B cell (primary cell): ENCODE results near the gene WDR54. TPM values are rescaled to one million over a fixed set of nuclear protein-coding genes. Genes with fewer than 3 reads are reported as not detected.

ENCODE experiments used
- ATAC-seq: fragments of 200-7000 bp; cut with Tn5 transposase; one replicate; pipeline ENCODE4 v1.10.0; 2021; ENCODE audit warnings: low read depth, mild to moderate bottlenecking, moderate number of reproducible peaks, moderate library complexity
- CTCF ChIA-PET: fragments of 350-600 bp; sonication (Branson Sonifier 250); formaldehyde crosslinking; loops from one replicate; lab custom pipeline; 2021; ENCODE audit warnings: antibody characterized with exemption, inconsistent platforms; lab: Charles Lee
- POLR2A ChIA-PET: fragments of 350-600 bp; sonication (Branson Sonifier 250); formaldehyde crosslinking; loops from one replicate; lab custom pipeline; 2021; ENCODE audit warnings: antibody characterized with exemption; lab: Charles Lee
- DNase-seq: peaks from one replicate; pipeline ENCODE4 v3.0.0; 2013
- H2AFZ ChIP-seq: 2 replicates; pipeline ENCODE4 v1.6.1; 2012; ENCODE audit warnings: mild to moderate bottlenecking, low read depth, low read length; ENCODE audit not compliant: insufficient read depth, poor library complexity, severe bottlenecking
- H3K27ac ChIP-seq, 2 donors: 1 replicate in 1 of 2; 2 replicates in 1 of 2; pipeline ENCODE4 v1.5.1; 2012 to 2013; ENCODE audit warnings: low read length in 2 of 2, mild to moderate bottlenecking in 2 of 2, moderate library complexity in 1 of 2
- H3K27me3 ChIP-seq, 4 experiments: fragments of 200-600 bp in 1 of 4; sonication (generic) in 1 of 4; replicated peaks in 1 of 4; 1 replicate in 2 of 4; 2 replicates in 2 of 4; pipeline versions ENCODE4 v1.6.1 to v1.7.0; 2013 to 2016; ENCODE audit warnings: low read length in 3 of 4, mild to moderate bottlenecking in 2 of 4, mixed read lengths in 1 of 4, moderate library complexity in 1 of 4; ENCODE audit not compliant: insufficient read depth in 4 of 4, control insufficient read depth in 3 of 4; ENCODE audit errors: control extremely low read depth in 1 of 4
- H3K36me3 ChIP-seq, 2 experiments: replicated peaks in 1 of 2; 1 replicate in 1 of 2; 2 replicates in 1 of 2; pipeline versions ENCODE4 v1.6.1 to v1.7.1; 2013; ENCODE audit warnings: low read length in 1 of 2; ENCODE audit not compliant: insufficient read depth in 2 of 2, control insufficient read depth in 1 of 2; ENCODE audit errors: control extremely low read depth in 1 of 2, extremely low read depth in 1 of 2
- H3K4me1 ChIP-seq, 2 donors: fragments of 200-600 bp in 1 of 2; sonication (generic) in 1 of 2; 1 replicate in 1 of 2; 2 replicates in 1 of 2; pipeline versions ENCODE4 v1.5.1 to v1.6.1; 2013 to 2017; ENCODE audit warnings: low read length in 2 of 2; ENCODE audit not compliant: control insufficient read depth in 2 of 2, insufficient read depth in 2 of 2
- H3K4me2 ChIP-seq: replicated peaks from 2 replicates; pipeline ENCODE3; 2012; ENCODE audit warnings: mild to moderate bottlenecking, low read depth, low read length; ENCODE audit not compliant: poor library complexity, severe bottlenecking
- H3K4me3 ChIP-seq, 5 experiments: fragments of 200-600 bp in 1 of 5; sonication (generic) in 1 of 5; 1 replicate in 3 of 5; 2 replicates in 2 of 5; pipeline versions ENCODE4 v1.5.1 to v1.7.0; 2011 to 2016; ENCODE audit warnings: low read length in 4 of 5, mild to moderate bottlenecking in 4 of 5, low read depth in 2 of 5, control low read depth in 1 of 5, moderate library complexity in 1 of 5; ENCODE audit not compliant: insufficient read depth in 1 of 5; ENCODE audit errors: control extremely low read depth in 1 of 5, extremely low read depth in 1 of 5
- H3K79me2 ChIP-seq: fragments of 200-600 bp; sonication (generic); one replicate; pipeline ENCODE4 v1.6.0; 2016; ENCODE audit warnings: low read length; ENCODE audit not compliant: control insufficient read depth, insufficient read depth
- H3K9ac ChIP-seq: fragments of 200-600 bp; sonication (generic); 2 replicates; pipeline ENCODE4 v1.6.1; 2017; ENCODE audit warnings: mild to moderate bottlenecking, low read length, moderate library complexity
- H3K9me3 ChIP-seq, 3 donors: one replicate each; pipeline versions ENCODE4 v1.6.1 to v1.7.1; 2013; ENCODE audit warnings: low read length in 2 of 3; ENCODE audit not compliant: control insufficient read depth in 2 of 3, insufficient read depth in 1 of 3; ENCODE audit errors: control extremely low read depth in 1 of 3
- H4K20me1 ChIP-seq: 2 replicates; pipeline ENCODE4 v1.6.0; 2012; ENCODE audit warnings: mild to moderate bottlenecking, low read length; ENCODE audit not compliant: insufficient read depth, control insufficient read depth, poor library complexity, severe bottlenecking
- H3K27ac Mint-ChIP-seq: one replicate; pipeline ENCODE4 v1.8.0; 2021; ENCODE audit warnings: mixed read lengths
- H3K27me3 Mint-ChIP-seq: one replicate; pipeline ENCODE4 v1.8.0; 2021; ENCODE audit warnings: mixed read lengths
- H3K4me1 Mint-ChIP-seq: one replicate; pipeline ENCODE4 v1.8.0; 2021; ENCODE audit warnings: mixed read lengths
- H3K4me3 Mint-ChIP-seq: one replicate; pipeline ENCODE4 v1.8.0; 2021; ENCODE audit warnings: mixed read lengths
- H3K9me3 Mint-ChIP-seq: one replicate; pipeline ENCODE4 v1.8.0; 2022; ENCODE audit warnings: mixed read lengths; ENCODE audit not compliant: insufficient read depth
- CTCF ChIP-seq: fragments of 200-600 bp; IDR thresholded peaks from one replicate; pipeline ENCODE4 v1.8.0; 2022; ENCODE audit warnings: antibody characterized with exemption, mild to moderate bottlenecking
- EZH2 ChIP-seq: IDR thresholded peaks from 2 replicates; pipeline ENCODE4 v1.6.1; 2012; ENCODE audit warnings: borderline replicate concordance, low read depth, mild to moderate bottlenecking, moderate library complexity, low read length; ENCODE audit not compliant: insufficient read depth, poor library complexity, severe bottlenecking
- WGBS: methylation state at CpG from one replicate; pipeline ENCODE4 v1.1.5; 2013; ENCODE audit warnings: missing lambda C conversion rate; ENCODE audit not compliant: insufficient coverage; 5-methylcytosine and 5-hydroxymethylcytosine counted together
- intact Hi-C: fragments of 100-400 bp; cut with micrococcal nuclease; formaldehyde crosslinking; loops from one replicate; pipeline ENCODE4 v1.10.0; 2022
- polyA plus RNA-seq: library from polyadenylated mRNA; depleted of rRNA; stranded (reverse); fragments of >200 nt; gene quantifications from 2 replicates; pipeline ENCODE4 v1.2.3, GENCODE V29; 2012
- total RNA-seq, 2 donors: library from RNA; stranded (reverse); fragments of 120-200 nt in 1 of 2; gene quantifications; 1 replicate in 1 of 2; 2 replicates in 1 of 2; pipeline versions ENCODE4 v1.2.3 to v1.2.4, GENCODE V29; 2013 to 2022

Gene WDR54
- total and polyA plus RNA-seq, 2 donors (not counting 1 experiment from before 2014, with no cell fraction given) = 42.2 to 52.8 TPM

GRCh38 chr2:74385396-74385795 lies 36.1 kb upstream of the WDR54 start:
- Mint-ChIP-seq H3K27me3 (no peaks in the 10 kb centered on the region), H3K4me1 (peaks cover 13% of the 10 kb centered on the region), H3K27ac (no peak overlapping the region), H3K4me3 (no peak overlapping the region), H3K9me3 (no peaks in the 10 kb centered on the region)
- Histone ChIP-seq H4K20me1 (peaks cover 80% of the 10 kb centered on the region), H3K4me1 (peaks cover 7 to 16% of the 10 kb centered on the region in 2 donors), H3K27me3 (no peaks in the 10 kb centered on the region), H3K4me2 (no peak overlapping the region), H3K79me2 (peaks cover 93% of the 10 kb centered on the region), H3K9me3 (no peaks in the 10 kb centered on the region), H3K36me3 (peaks cover 0 to 6% of the 10 kb centered on the region in 2 experiments), H2AFZ (no peak overlapping the region), H3K27ac (no peak overlapping the region), H3K4me3 (no peak overlapping the region), H3K9ac (no peak overlapping the region)
- DNase-seq (no peak), ATAC-seq (no peak)
- CTCF ChIA-PET = no interaction called here
- POLR2A ChIA-PET = no interaction called here
- intact Hi-C loops = no loop called here
- TF ChIP-seq CTCF = no peak
- TF ChIP-seq EZH2 = no peak
- WGBS = 100% methylated on average over 2 of the region's 8 CpGs

- DNase-seq = no peak
- intact Hi-C loops = no loop called here
- Histone ChIP-seq H3K4me1 (peaks cover 15 to 24% of the 10 kb centered on the region in 2 donors), H3K27ac (no peak overlapping the region), H3K79me2 (peaks cover 93% of the 10 kb centered on the region), H3K27me3 (no peaks in the 10 kb centered on the region), H3K4me3 (no peak overlapping the region), H3K9me3 (no peaks in the 10 kb centered on the region), H3K36me3 (peaks cover 0 to 6% of the 10 kb centered on the region in 2 experiments), H4K20me1 (peaks cover 61% of the 10 kb centered on the region), H3K9ac (no peak overlapping the region), H2AFZ (no peak overlapping the region), H3K4me2 (no peak overlapping the region)
- TF ChIP-seq EZH2 (no peak), CTCF (no peak)
- Mint-ChIP-seq H3K27ac (no peak overlapping the region), H3K4me3 (no peak overlapping the region), H3K9me3 (no peaks in the 10 kb centered on the region), H3K27me3 (no peaks in the 10 kb centered on the region), H3K4me1 (peaks cover 16% of the 10 kb centered on the region)
- POLR2A ChIA-PET = no interaction called here
- ATAC-seq = no peak
- CTCF ChIA-PET = interaction anchor here (0.6 kb wide), 1 partner anchor 536 kb away, joined by 3 read pairs; no protein-coding TSS in a partner anchor
- 100% methylated on average over 1 of the region's 1 CpG for WGBS
These were observed 34.2 kb upstream of the WDR54 start for GRCh38 chr2:74387346-74387745.
